ENCODE results near the gene BNC2. TPM values are rescaled to one million over a fixed set of nuclear protein-coding genes. Genes with fewer than 3 reads are reported as not detected.

Gene BNC2
- total and polyA plus RNA-seq, 2 of the 4 experiments (the other 2 are of a cell fraction): 15.5 to 45.2 TPM

DNA sequence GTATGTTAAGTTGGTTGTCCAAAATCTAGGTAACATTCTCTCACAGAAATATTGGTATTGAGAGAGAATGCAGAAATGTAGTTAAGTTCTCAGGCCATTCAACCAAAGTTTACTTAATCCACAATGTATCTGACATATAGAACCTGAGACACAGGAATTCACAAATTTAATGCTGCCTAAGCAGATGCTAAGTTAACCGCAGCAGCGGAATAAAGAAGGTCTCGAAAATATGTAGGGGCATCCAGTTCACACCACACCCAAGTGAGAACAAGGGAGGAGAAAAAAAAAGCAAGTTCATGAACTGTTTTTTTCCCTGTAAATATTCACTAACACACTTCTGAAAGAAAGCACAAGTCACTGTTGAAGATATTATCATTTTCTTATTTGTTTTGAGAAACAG is 194.0 kb downstream of the BNC2 start:
- Histone ChIP-seq H3K4me3 (ENCODE audit: insufficient read depth, low read depth, low read length) (no peak overlapping the region), H3K9ac (ENCODE audit: low read depth, low read length) (no peak overlapping the region), H3K23ac (ENCODE audit: low read depth, low read length) (no peak overlapping the region), H3K18ac (ENCODE audit: low read depth, low read length) (no peak overlapping the region), H4K8ac (ENCODE audit: low read depth in 2 of 2, low read length in 2 of 2) (no peak overlapping the region), H2BK20ac (ENCODE audit: low read depth, low read length) (no peak overlapping the region), H3K79me1 (ENCODE audit: low read depth in 1 of 2, low read length in 2 of 2) (peaks cover 23 to 41% of the 10 kb centered on the region in 2 experiments; a peak in 3 of 4 replicates), H2BK5ac (ENCODE audit: low read depth, low read length, poor library complexity, severe bottlenecking) (no peak overlapping the region), H2AK5ac (ENCODE audit: low read depth, low read length) (no peak overlapping the region), H3K4me2 (ENCODE audit: low read depth, low read length) (no peak overlapping the region), H2BK15ac (ENCODE audit: low read depth, low read length) (no peak overlapping the region), H3K56ac (ENCODE audit: extremely low read depth, insufficient read depth, low read length) (no peak overlapping the region), H3K4ac (ENCODE audit: low read depth, low read length) (no peak overlapping the region), H2AK9ac (replicated peaks; ENCODE audit: low read depth, low read length, poor library complexity) (no peak overlapping the region), H3K27me3 (ENCODE audit: control insufficient read depth, insufficient read depth, low read length) (no peaks in the 10 kb centered on the region), H3K27ac (ENCODE audit: insufficient read depth, low read length) (no peak overlapping the region), H3K4me1 (ENCODE audit: control insufficient read depth, insufficient read depth, low read length) (peaks cover 8% of the 10 kb centered on the region), H3K36me3 (ENCODE audit: control insufficient read depth, insufficient read depth, low read length) (0 out of 2 replicates have a peak, but pooled peaks cover 3% of the 10 kb centered on the region), H4K5ac (ENCODE audit: low read depth, low read length) (no peak overlapping the region), H4K20me1 (ENCODE audit: insufficient read depth, low read length) (peaks cover 3% of the 10 kb centered on the region), H2AFZ (replicated peaks; ENCODE audit: low read length, poor library complexity) (no peak overlapping the region), H4K91ac (ENCODE audit: insufficient read depth, low read depth, low read length) (no peak overlapping the region), H2BK120ac (ENCODE audit: low read depth, low read length) (no peak overlapping the region), H3K9me1 (ENCODE audit: insufficient read depth, low read length) (peaks cover 4% of the 10 kb centered on the region), H3K14ac (replicated peaks; ENCODE audit: low read depth, low read length) (no peak overlapping the region), H3K9me3 (ENCODE audit: control insufficient read depth, insufficient read depth, low read length) (no peaks in the 10 kb centered on the region)
- no peak for TF ChIP-seq MAFK (IDR thresholded peaks at IDR 0.05; ENCODE audit: low read depth, low read length)
- ChIA-PET CTCF (no interaction called here), POLR2A (ENCODE audit: unreplicated experiment) (no interaction called here)
- in situ Hi-C loops (cut with MboI; ENCODE audit: low sequenced_read_pairs) (no loop called here), intact Hi-C loops (cut with micrococcal nuclease) (no loop called here), dilution Hi-C loops (cut with HindIII; ENCODE audit: low sequenced_read_pairs, unreplicated experiment) (no loop called here)
- no TSS peak for BruUV-seq (replicated peaks)
- WGBS, 2 experiments (ENCODE audit: extremely low coverage in 2 of 2, insufficient read length in 1 of 2): no CpG with 5 or more reads among the region's 3 CpGs
- no peak for DNase-seq
- ATAC-seq (ENCODE audit: low read depth): no peak
